ENCODE results near the gene FAM184B. TPM values are rescaled to one million over a fixed set of nuclear protein-coding genes. Genes with fewer than 3 reads are reported as not detected.

Gene FAM184B
- total and polyA plus RNA-seq, 11 donors, result 0.04 to 0.08 TPM; not detected in 9

DNA sequence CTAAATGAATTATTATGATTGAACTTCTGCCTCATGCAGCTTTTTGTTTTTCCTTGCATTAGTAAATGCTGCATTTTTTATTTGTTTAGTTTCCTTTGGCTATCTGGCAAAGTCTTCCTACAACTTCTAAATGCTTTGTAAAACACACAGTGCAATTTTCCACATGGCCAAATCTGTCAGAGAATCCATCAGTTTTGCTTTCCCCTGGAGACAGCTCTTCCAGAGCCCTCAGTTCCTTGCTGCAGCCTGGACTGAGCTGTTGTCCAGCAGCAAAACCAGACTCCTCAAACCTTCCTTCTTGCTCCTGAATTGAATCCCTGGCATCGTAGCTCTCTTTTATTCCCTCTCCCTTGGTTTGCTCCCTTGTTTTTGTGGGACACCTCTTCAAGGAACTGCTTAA is 124.3 kb downstream of the FAM184B start:
- Histone ChIP-seq H3K4me1 (no peaks in the 10 kb centered on the region), H3K4me3 (no peak overlapping the region), H3K36me3 (no peaks in the 10 kb centered on the region), H3K27ac (no peak overlapping the region), H3K27me3 (peaks cover 0 to 5% (median 0%) of the 10 kb centered on the region in 9 donors), H3K9me3 (no peaks in the 10 kb centered on the region)
- 77 to 94% (median 87%) methylated on average over 1 of the region's 1 CpG for WGBS, 4 donors
- intact Hi-C loops (cut with DNase I), result no loop called here
- ATAC-seq (no peak), DNase-seq (no peak)
- TF ChIP-seq, protein P1, sequence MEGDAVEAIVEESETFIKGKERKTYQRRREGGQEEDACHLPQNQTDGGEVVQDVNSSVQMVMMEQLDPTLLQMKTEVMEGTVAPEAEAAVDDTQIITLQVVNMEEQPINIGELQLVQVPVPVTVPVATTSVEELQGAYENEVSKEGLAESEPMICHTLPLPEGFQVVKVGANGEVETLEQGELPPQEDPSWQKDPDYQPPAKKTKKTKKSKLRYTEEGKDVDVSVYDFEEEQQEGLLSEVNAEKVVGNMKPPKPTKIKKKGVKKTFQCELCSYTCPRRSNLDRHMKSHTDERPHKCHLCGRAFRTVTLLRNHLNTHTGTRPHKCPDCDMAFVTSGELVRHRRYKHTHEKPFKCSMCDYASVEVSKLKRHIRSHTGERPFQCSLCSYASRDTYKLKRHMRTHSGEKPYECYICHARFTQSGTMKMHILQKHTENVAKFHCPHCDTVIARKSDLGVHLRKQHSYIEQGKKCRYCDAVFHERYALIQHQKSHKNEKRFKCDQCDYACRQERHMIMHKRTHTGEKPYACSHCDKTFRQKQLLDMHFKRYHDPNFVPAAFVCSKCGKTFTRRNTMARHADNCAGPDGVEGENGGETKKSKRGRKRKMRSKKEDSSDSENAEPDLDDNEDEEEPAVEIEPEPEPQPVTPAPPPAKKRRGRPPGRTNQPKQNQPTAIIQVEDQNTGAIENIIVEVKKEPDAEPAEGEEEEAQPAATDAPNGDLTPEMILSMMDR (IDR thresholded peaks at IDR 0.05), result no peak
- TF ChIP-seq POLR2A (IDR thresholded peaks at IDR 0.05), result no peak

DNA sequence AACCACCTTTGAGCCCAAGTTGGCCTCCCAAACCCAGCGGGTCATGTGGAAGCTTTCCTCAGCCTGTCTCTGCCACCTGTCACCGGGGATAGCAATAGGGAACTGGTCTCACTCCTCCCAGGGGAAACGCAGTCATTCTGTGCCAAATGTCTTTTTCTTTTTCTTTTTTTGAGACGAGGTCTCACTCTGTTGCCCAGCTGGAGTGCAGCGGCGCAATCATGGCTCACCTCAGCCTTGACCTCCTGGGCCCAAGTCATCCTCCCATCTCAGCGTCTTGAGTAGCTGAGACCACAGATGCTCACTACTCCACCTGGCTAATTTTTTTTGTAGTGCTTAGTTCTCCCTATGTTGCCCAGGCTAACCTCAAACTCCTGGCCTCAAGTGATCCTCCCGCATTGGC is 126.7 kb downstream of the FAM184B start:
- intact Hi-C loops (cut with DNase I), result no loop called here
- no peaks in the 10 kb centered on the region for H3K4me1 ChIP-seq
- H3K9me3 ChIP-seq, result no peaks in the 10 kb centered on the region
- H3K4me3 ChIP-seq, result no peak overlapping the region
- no peak overlapping the region for H3K27ac ChIP-seq
- 73 to 80% (median 77%) methylated on average over 8 of the region's 8 CpGs for WGBS, 4 donors
- no peaks in the 10 kb centered on the region for H3K36me3 ChIP-seq
- DNase-seq (no peak), ATAC-seq (no peak)
- no peak for TF ChIP-seq POLR2A (IDR thresholded peaks at IDR 0.05)
- TF ChIP-seq, protein P1 (IDR thresholded peaks at IDR 0.05), result no peak
- peaks cover 0 to 5% (median 0%) of the 10 kb centered on the region in 9 donors for H3K27me3 ChIP-seq

DNA sequence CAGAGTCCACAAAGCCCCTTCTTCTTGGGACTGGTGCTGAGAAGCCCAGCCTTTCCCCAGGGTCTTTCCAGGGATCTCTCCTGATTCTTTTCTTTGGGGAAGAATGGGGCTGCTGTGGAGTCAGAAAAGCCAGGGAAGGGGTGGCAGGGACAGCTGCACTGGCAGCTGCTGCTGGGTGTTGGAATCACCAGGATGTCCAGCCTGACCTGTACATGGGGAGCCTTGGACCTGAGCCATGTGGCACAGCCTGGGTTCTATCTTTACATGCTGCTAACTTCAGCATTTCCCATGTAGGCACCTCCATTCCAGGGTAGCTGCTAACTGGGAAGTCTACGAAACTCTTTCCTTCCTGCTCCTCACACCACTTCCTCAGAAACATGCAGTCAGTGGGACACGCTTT is 131.0 kb downstream of the FAM184B start:
- ATAC-seq, result no peak

DNA sequence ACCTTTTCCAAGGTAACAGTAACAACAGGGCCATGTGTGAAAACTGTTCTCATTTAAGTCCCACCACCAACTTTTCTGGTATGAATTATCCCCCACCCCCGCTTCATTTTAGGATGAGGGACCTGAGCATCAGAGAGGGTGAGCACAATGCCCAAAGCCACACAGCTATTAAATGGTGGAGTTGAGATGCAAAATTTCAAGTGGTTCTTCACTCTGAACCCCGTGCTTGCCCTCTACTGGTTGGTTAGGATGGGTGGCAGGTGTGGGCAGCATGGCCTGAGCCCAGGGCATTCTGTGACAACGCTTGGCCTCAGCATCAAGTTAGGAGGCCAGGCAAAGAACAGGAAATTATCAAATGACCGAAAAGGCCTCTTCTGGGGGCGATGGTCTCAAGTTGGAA is 133.5 kb downstream of the FAM184B start:
- ATAC-seq (no peak), DNase-seq (no peak)
- Histone ChIP-seq H3K36me3 (no peaks in the 10 kb centered on the region), H3K27me3 (no peaks in the 10 kb centered on the region), H3K4me3 (no peak overlapping the region), H3K9me3 (peaks cover 0 to 4% (median 0%) of the 10 kb centered on the region in 12 donors), H3K4me1 (no peaks in the 10 kb centered on the region), H3K27ac (no peak overlapping the region)
- intact Hi-C loops (cut with DNase I), result no loop called here
- TF ChIP-seq, protein P1 (IDR thresholded peaks at IDR 0.05), result no peak
- no peak for TF ChIP-seq POLR2A (IDR thresholded peaks at IDR 0.05)
- 78 to 85% (median 80%) methylated on average over 5 of the region's 5 CpGs for WGBS, 4 donors

More for the DNA sequence above, 131.0 kb downstream of the FAM184B start:
- DNase-seq, result no peak
- WGBS, 4 donors, result 76 to 87% (median 83%) methylated on average over 2 of the region's 2 CpGs
- Histone ChIP-seq H3K4me3 (no peak overlapping the region), H3K36me3 (no peaks in the 10 kb centered on the region), H3K27me3 (no peaks in the 10 kb centered on the region), H3K27ac (no peak overlapping the region), H3K4me1 (no peaks in the 10 kb centered on the region), H3K9me3 (no peaks in the 10 kb centered on the region)
- intact Hi-C loops (cut with DNase I), result no loop called here
- TF ChIP-seq, protein P1 (IDR thresholded peaks at IDR 0.05), result no peak
- no peak for TF ChIP-seq POLR2A (IDR thresholded peaks at IDR 0.05)

All from heart left ventricle (tissue), 16 donors.